Heart left ventricle (tissue), 16 donors: ENCODE results near the gene MAPK7. TPM values are rescaled to one million over a fixed set of nuclear protein-coding genes. Genes with fewer than 3 reads are reported as not detected.

Source experiments
- ATAC-seq, 4 donors: fragments of 200-7000 bp; cut with Tn5 transposase; one replicate each; pipeline ENCODE4 v1.9.1; 2020 to 2022; ENCODE audit warnings: moderate library complexity in 4 of 4, mild to moderate bottlenecking in 3 of 4, moderate number of reproducible peaks in 1 of 4
- DNase-seq, 5 donors: peaks; one replicate each; pipeline ENCODE4 v3.0.0-alpha.2; 2020
- H3K27ac ChIP-seq, 12 donors: fragments of 200-600 bp; sonication (generic) in 4 of 12; one replicate each; pipeline versions ENCODE4 v1.5.0 to v1.8.0; 2016 to 2022; ENCODE audit warnings: mild to moderate bottlenecking in 2 of 12
- H3K27me3 ChIP-seq, 9 donors: fragments of 200-600 bp; sonication (generic) in 2 of 9; one replicate each; pipeline versions ENCODE4 v1.5.1 to v1.8.0; 2016 to 2022; ENCODE audit warnings: mild to moderate bottlenecking in 3 of 9
- H3K36me3 ChIP-seq, 9 donors: fragments of 200-600 bp; sonication (generic) in 2 of 9; one replicate each; pipeline versions ENCODE4 v1.5.0 to v1.8.0; 2018 to 2022; ENCODE audit warnings: mild to moderate bottlenecking in 2 of 9
- H3K4me1 ChIP-seq, 12 donors: fragments of 200-600 bp; sonication (generic) in 4 of 12; one replicate each; pipeline versions ENCODE4 v1.5.0 to v1.8.0; 2016 to 2022; ENCODE audit warnings: mild to moderate bottlenecking in 3 of 12
- H3K4me3 ChIP-seq, 12 donors: fragments of 200-600 bp; sonication (generic) in 4 of 12; one replicate each; pipeline versions ENCODE4 v1.5.0 to v1.8.0; 2017 to 2022; ENCODE audit warnings: mild to moderate bottlenecking in 9 of 12, moderate library complexity in 4 of 12
- H3K9me3 ChIP-seq, 12 donors: fragments of 200-600 bp; sonication (generic) in 4 of 12; one replicate each; pipeline versions ENCODE4 v1.5.0 to v1.8.0; 2016 to 2022; ENCODE audit warnings: mild to moderate bottlenecking in 1 of 12
- POLR2A ChIP-seq, 2 donors: fragments of 450-650 bp; IDR thresholded peaks; one replicate each; pipeline ENCODE4 v1.6.1; 2017; ENCODE audit warnings: antibody characterized with exemption in 2 of 2, mild to moderate bottlenecking in 2 of 2, moderate library complexity in 2 of 2
- WGBS, 4 donors: extraction: QIAGEN DNeasy Blood & Tissue Kit in 2 of 4; methylation state at CpG; one replicate each; pipeline versions ENCODE4 v1.1.5 to v1.1.7; 2013 to 2018; 5-methylcytosine and 5-hydroxymethylcytosine counted together
- intact Hi-C, 10 donors: fragments of 100-400 bp; cut with DNase I; formaldehyde crosslinking; loops; one replicate each; pipeline versions ENCODE4 v1.11.1 to v1.14.2; 2022
- polyA plus RNA-seq, 2 donors: library from polyadenylated mRNA; stranded (reverse); fragments of 200-250 nt; gene quantifications; one replicate each; pipeline ENCODE4 v1.2.3, GENCODE V29; 2013
- total RNA-seq, 9 donors: library from RNA; depleted of rRNA in 2 of 9; stranded (reverse); fragments of >200 nt in 2 of 9; fragmentation: NEBNext Ultra II Directional in 3 of 9; extraction: Animal tissue kit (Norgen Biotek cat#: 25700) in 3 of 9; gene quantifications; one replicate each; pipeline versions ENCODE4 v1.1.0 to v1.2.4, GENCODE V29; 2016 to 2023
- TF ChIP-seq, protein P1 (sequence below), 12 donors: fragments of 200-600 bp; sonication (generic) in 4 of 12; IDR thresholded peaks; one replicate each; pipeline versions ENCODE4 v1.5.0 to v1.8.0; 2018 to 2022; ENCODE audit warnings: antibody characterized with exemption in 12 of 12, mild to moderate bottlenecking in 5 of 12
- donor health status: ischemic (EF 13 %, LVEDD 7.1; RV severe dilation, severe dysfunction).
- donor health status: healthy with polysubstance abuse.
- donor health status: DM: no; HTN: yes; CAD: no.
- donor health status: DM: no; HTN: no; CAD: no.
- donor health status: ischemic (EF 25% LVEDD 6.9; RV normal size, moderate dysfunction).
- donor health status: ischemic (EF 25% LVEDD 5.7; RV mildly dilated, moderate dysfunction).
- donor health status: healthy.
- donor health status: DM: yes; HTN: yes; CAD: no.
- donor health status: ischemic (EF 35%, LVEDD 5.7; RV mildly dilated, moderate dysfunction).
- donor health status: nonischemic (EF 11% LVEDD 7.7; RV severe dilation, severe dysfunction).
- donor health status: DM: yes; HTN: yes; CAD: no.
- donor health status: PGD.
- donor health status: ischemic (EF 29% LVEDD 5.4; RV normal size, mild dysfunction).
- donor health status: nonischemic (EF 23%, LVEDD 6.1; RV moderate dilation, normal function).

MAPK7 gene
- total and polyA plus RNA-seq, 11 donors, result 5.7 to 25.4 (median 12.1) TPM

DNA sequence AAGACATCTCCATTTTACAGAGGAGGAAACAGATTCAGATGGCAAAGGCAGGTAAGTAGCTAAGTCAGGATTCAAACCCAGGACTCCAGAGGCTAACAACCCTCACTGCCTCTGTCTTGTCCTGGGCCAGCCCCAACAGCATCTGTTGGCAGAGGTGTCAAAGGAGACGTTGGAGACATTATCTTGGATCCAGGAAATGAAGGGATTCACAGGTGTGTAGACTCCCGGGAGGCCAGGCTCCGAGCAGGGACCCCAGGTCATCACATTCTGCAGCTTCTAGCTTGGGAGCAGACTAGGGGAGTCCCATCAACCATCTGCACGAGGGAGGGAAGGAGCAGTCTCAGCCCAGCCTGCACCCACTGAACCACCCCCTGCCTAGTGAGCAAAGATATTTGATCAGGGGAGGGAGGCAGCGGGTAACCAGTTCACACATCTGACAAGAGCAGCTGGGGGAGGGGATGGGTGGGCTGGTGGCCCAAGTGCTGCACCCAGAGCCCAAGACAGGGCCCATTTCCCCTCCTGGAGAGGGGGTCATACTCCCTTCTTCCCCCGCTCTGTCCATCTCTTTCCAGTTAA, 14.8 kb upstream of the MAPK7 start:
- no peak overlapping the region for H3K4me3 ChIP-seq
- peak overlapping the region in 1 of 12 donors; percentile 73 for H3K27ac ChIP-seq
- intact Hi-C loops, result loop anchor here (1.0 to 10.0 kb wide), 9 partner anchors 83 to 404 kb away; partner anchors contain the start of gene ALDH3A2 (in 2 of the 10)
- no peaks in the 10 kb centered on the region for H3K9me3 ChIP-seq
- peaks cover 0 to 23% (median 12%) of the 10 kb centered on the region in 12 donors for H3K4me1 ChIP-seq
- WGBS, 4 donors, result 45 to 62% (median 59%) methylated on average over 5 to 6 of the region's 6 CpGs
- TF ChIP-seq, protein P1, sequence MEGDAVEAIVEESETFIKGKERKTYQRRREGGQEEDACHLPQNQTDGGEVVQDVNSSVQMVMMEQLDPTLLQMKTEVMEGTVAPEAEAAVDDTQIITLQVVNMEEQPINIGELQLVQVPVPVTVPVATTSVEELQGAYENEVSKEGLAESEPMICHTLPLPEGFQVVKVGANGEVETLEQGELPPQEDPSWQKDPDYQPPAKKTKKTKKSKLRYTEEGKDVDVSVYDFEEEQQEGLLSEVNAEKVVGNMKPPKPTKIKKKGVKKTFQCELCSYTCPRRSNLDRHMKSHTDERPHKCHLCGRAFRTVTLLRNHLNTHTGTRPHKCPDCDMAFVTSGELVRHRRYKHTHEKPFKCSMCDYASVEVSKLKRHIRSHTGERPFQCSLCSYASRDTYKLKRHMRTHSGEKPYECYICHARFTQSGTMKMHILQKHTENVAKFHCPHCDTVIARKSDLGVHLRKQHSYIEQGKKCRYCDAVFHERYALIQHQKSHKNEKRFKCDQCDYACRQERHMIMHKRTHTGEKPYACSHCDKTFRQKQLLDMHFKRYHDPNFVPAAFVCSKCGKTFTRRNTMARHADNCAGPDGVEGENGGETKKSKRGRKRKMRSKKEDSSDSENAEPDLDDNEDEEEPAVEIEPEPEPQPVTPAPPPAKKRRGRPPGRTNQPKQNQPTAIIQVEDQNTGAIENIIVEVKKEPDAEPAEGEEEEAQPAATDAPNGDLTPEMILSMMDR (IDR thresholded peaks at IDR 0.05), result no peak
- no peak for TF ChIP-seq POLR2A (IDR thresholded peaks at IDR 0.05)
- no peaks in the 10 kb centered on the region for H3K36me3 ChIP-seq
- peaks cover 0 to 2% (median 0%) of the 10 kb centered on the region in 9 donors for H3K27me3 ChIP-seq
- ATAC-seq, result no peak
- peak in 2 of 5 donors; percentile 24 to 47 for DNase-seq

DNA sequence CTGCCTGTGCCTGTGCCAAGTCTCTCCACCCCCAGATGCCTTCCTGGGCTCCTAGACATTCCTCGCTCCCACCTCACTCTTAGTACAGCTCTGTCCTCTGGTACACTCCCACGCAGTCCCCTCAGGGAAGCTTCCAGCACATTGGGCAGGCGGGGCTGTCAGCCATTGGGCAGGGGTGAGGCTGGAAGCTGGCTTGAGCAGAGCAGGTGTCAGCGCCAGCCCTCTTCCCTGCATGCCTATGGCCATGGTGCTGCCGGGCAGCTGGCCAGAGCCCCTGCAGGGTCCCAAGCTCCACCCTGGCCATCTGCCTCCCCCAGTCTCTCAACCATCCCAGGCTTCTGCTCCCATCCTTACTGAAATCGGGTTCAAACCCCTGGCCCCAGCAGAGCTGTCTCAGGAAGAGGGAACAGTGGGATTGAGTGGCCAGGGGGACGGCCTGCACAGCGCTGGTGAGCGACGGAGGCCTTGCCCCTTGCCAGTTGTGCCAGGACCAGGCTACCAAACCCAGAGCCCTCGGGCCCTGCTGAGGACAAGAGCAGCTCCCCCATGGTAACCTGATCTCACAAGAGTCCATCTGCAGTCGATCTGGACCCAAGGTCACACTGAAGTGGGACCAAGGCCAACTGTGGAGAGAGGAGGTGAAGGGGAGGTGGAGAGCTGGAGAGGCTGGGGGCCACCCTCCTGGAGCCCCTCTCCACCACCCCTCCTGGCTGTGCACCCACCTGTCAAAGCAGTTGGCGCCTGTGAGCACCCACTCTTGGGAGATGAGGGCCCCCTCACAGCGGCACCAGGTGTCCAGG, 13.4 kb upstream of the MAPK7 start:
- TF ChIP-seq POLR2A (IDR thresholded peaks at IDR 0.05), result no peak
- TF ChIP-seq, protein P1 (IDR thresholded peaks at IDR 0.05), result no peak
- Histone ChIP-seq H3K4me3 (no peak overlapping the region), H3K27me3 (peaks cover 0 to 2% (median 0%) of the 10 kb centered on the region in 9 donors), H3K36me3 (no peaks in the 10 kb centered on the region), H3K4me1 (peaks cover 0 to 35% (median 15%) of the 10 kb centered on the region in 12 donors), H3K27ac (no peak overlapping the region), H3K9me3 (no peaks in the 10 kb centered on the region)
- ATAC-seq, result no peak
- WGBS, 4 donors, result 76 to 83% (median 81%) methylated on average over 11 to 14 of the region's 14 CpGs
- DNase-seq, result peak in 1 of 5 donors; percentile 48
- intact Hi-C loops, result loop anchor here in 8 of 10 donors (5.0 to 10.0 kb wide), 6 partner anchors 82 to 402 kb away; partner anchors contain the start of gene ALDH3A2 (in 2 of the 8)

DNA sequence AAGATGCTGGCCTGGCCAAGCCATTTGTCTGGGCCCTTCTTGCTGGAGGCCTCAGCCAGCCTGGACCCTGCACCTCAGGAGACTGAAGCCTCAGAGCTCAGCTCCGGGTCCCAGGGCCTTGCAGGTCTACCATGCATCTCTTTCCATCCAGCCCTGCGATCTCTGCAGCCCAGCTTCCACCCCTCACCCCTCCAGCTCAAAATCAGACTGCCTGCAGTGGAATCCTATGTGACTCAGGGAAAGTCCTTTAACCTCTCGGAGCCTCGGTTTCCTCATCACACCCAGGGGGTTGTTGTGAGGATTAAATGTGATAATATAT, 12.8 kb upstream of the MAPK7 start:
- Histone ChIP-seq H3K27ac (no peak overlapping the region), H3K4me3 (no peak overlapping the region), H3K4me1 (peaks cover 0 to 41% (median 20%) of the 10 kb centered on the region in 12 donors), H3K9me3 (no peaks in the 10 kb centered on the region), H3K36me3 (no peaks in the 10 kb centered on the region), H3K27me3 (peaks cover 0 to 2% (median 0%) of the 10 kb centered on the region in 9 donors)
- TF ChIP-seq, protein P1 (IDR thresholded peaks at IDR 0.05), result no peak
- TF ChIP-seq POLR2A (IDR thresholded peaks at IDR 0.05), result no peak
- intact Hi-C loops, result loop anchor here in 4 of 10 donors (5.0 to 10.0 kb wide), 3 partner anchors 279 to 399 kb away; partner anchors contain the start of gene ALDH3A2 (in 2 of the 4)
- WGBS, 4 donors, result 86 to 93% (median 91%) methylated on average over 4 of the region's 4 CpGs
- DNase-seq (no peak), ATAC-seq (no peak)
